Measurements from ENCODE around the gene SPOPL.
A peak's percentile ranks its signal among the peaks of the same experiment; 100 is the strongest.
"Not testable (repeated sequence)": the region's sequence is repeated elsewhere in the genome, so short reads cannot be mapped to it uniquely, and the experiment has no call there.

Gene SPOPL

DNA sequence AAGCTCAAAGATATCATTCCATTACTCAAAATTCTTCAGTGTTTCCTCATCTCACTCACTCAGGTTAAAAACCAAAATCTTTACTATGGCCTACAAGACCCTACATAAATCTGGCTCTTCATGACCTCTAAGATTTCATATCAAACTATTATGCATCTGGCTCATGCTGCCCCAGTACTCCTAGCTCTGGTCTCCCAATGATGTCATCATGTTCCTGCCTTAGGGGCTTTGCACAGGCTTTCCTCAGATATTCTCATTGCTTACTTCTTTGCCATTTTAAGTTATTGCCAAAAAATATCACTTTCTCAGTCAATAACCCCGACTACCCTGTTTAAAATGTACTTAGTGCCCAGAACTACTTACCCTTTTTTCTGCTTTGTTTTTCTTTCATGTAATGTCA, 33.0 kb upstream of the SPOPL start:
- TF ChIP-seq CTCF (IDR thresholded peaks at IDR 0.05; ENCODE audit: low read depth, low read length) = no peak
- DNase-seq (ENCODE audit: low read depth in 2 of 2) = no peak
- H3K4me3 ChIP-seq (replicated peaks in 1 of 2; ENCODE audit: low read depth in 2 of 2, low read length in 2 of 2) = no peak overlapping the region

DNA sequence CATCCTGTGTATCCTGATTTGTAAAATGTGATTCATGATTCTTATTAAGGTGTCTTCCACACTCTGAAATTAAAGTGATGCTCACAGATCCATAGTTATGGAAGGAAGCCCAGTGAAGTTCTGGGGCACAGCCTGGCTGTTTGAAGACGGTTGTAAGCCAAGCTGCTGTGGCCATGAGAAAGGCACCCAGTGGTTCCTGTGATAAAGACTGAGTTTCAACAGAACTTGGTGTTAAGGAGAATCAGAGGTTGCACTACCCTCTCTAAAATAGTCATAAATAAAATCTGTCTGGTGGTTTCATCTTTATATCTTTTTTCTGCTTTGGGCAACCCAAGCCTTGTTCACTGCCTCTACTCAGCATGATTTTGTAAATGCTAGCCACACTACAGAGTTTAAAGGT, 32.2 kb upstream of the SPOPL start:
- H3K4me3 ChIP-seq (replicated peaks in 1 of 2; ENCODE audit: low read depth in 2 of 2, low read length in 2 of 2) = no peak overlapping the region
- TF ChIP-seq CTCF (IDR thresholded peaks at IDR 0.05; ENCODE audit: low read depth, low read length) = no peak
- no peak for DNase-seq (ENCODE audit: low read depth in 2 of 2)

- no peak for TF ChIP-seq CTCF (IDR thresholded peaks at IDR 0.05; ENCODE audit: low read depth, low read length)
- DNase-seq (ENCODE audit: low read depth in 2 of 2) = no peak
Measured at GRCh38 chr2:138470941-138471340, 30.6 kb upstream of the SPOPL start.

DNA sequence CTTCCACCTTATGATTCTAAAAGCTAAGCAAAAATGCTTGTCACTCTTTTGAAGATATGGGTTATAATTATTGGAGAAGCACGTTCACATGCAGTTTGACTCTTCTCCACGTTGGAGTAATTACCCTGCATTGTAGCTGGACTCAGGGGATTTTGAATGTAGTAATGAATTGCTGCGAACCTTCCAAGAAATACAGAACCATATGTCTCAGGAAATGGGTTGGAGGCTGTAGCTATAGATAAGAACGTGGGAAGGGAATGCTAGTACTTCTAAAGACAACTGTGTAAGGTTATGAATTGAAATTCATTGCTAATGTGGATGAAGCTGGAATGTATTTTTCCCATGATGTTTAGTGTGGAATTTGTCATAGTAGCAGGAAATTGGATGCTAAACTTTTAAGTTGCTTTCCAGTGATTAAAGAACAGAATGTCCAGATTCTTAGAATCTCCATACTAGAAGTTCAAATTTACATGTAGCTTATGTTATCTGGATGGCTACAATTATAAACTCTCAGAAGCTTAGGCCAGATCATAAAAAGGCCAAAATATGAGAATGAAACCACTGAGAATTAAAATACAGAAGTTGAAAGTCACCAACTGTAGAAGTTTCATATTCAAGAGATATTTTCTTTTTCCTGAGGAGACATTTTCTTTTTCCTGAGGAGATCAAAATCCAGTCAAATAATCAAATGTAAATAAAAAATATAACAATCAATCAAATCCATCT, 27.3 kb upstream of the SPOPL start:
- peak; percentile 53 to 89 for DNase-seq (ENCODE audit: low read depth in 2 of 2)
- H3K4me3 ChIP-seq (replicated peaks in 1 of 2; ENCODE audit: low read depth in 2 of 2, low read length in 2 of 2) = no peak overlapping the region
- no peak for TF ChIP-seq CTCF (IDR thresholded peaks at IDR 0.05; ENCODE audit: low read depth, low read length)

More at GRCh38 chr2:138470941-138471340, 30.6 kb upstream of the SPOPL start:
- H3K4me3 ChIP-seq (replicated peaks in 1 of 2; ENCODE audit: low read depth in 2 of 2, low read length in 2 of 2) = no peak overlapping the region

DNA sequence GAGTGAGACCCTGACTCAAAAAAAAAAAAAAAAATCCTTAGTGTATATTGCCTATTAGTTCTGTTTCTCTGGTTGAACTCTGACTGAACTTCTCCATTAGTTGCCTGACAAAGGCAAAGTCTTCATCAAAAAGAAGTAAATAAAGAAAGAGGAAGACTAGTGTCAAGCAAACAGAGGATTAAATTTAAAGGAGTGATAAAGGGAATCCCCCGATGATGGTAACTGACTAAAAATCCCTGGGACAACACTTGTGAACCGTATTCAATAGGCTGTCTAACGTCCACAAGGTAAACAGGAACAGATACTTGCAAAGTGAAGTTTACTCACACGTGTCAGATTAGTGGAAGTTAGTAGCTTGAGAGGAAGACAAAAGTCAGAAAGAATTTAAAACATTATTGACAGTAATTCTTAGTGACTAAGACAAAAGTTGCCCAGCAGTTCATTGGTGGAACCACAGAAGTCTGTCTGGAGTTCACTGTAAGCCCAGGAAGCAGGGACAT, 26.2 kb upstream of the SPOPL start:
- no peak for TF ChIP-seq CTCF (IDR thresholded peaks at IDR 0.05; ENCODE audit: low read depth, low read length)
- H3K4me3 ChIP-seq (replicated peaks in 1 of 2; ENCODE audit: low read depth in 2 of 2, low read length in 2 of 2) = no peak overlapping the region
- peak in 1 of 2 donors; percentile 4 for DNase-seq (ENCODE audit: low read depth in 2 of 2)

DNA sequence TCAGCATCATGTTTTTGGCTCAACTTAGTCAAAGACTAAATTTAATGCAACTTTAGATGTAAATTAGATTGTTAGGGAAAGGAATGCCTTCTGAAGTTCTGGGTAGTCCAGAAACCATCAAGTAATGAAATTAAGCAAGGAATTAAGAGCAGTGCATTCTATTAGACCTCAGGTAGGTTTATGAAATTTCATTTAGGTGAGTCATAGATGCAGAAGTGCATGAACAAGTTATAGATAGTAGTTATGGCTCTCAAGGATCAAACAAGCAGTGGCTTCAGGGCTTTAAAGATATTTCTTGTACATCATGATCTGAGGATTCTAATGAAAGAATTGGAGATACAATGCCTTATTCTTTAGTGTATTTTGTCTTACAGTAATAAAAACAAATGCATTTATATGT, 25.4 kb upstream of the SPOPL start:
- no peak overlapping the region for H3K4me3 ChIP-seq (replicated peaks in 1 of 2; ENCODE audit: low read depth in 2 of 2, low read length in 2 of 2)
- DNase-seq (ENCODE audit: low read depth in 2 of 2) = no peak
- TF ChIP-seq CTCF (IDR thresholded peaks at IDR 0.05; ENCODE audit: low read depth, low read length) = no peak

DNA sequence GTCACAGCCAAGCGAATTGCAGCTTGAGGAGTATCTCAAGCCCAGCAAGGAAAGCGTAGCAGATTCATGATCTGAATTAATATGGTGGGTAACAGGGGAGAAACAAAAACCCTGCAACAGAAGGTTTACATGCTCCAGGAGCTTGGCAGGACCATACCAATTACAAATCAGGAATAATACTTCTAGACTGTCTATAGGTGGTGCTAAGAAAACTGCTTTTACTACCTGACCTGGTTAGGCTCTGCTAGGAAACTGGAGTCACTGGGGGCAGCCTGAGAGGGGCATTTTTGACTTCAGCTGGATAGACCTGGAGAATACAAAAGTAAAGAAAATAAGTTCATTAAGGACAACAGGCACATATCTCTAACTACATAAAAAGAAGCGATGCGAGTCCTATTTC, 24.6 kb upstream of the SPOPL start:
- no peak overlapping the region for H3K4me3 ChIP-seq (replicated peaks in 1 of 2; ENCODE audit: low read depth in 2 of 2, low read length in 2 of 2)
- DNase-seq (ENCODE audit: low read depth in 2 of 2) = no peak
- no peak for TF ChIP-seq CTCF (IDR thresholded peaks at IDR 0.05; ENCODE audit: low read depth, low read length)

DNA sequence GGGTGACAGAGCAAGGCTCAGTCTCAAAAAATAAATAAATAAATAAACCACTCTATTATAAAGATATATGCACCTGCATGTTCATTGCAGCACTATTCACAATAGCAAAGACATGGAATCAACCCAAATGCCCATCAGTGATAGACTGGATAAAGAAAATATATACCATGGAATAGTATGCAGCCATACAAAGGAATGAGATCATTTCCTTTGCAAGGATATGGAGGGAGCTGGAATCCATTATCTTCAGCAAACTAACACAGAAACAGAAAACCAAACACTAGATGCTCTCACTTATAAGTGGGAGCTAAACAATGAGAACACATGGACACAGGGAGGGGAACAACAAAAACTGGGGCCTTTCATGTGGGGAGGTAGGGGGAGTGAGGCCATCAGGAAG, 18.8 kb upstream of the SPOPL start:
- H3K4me3 ChIP-seq (replicated peaks in 1 of 2; ENCODE audit: low read depth in 2 of 2, low read length in 2 of 2); DNase-seq (ENCODE audit: low read depth in 2 of 2): not testable (repeated sequence)
